ENCODE data around the gene PRRG3.

The PRRG3 gene

GRCh38 chrX:151722241-151722846 is 27.1 kb downstream of the PRRG3 start:
- no peaks in the 10 kb centered on the region for H3K79me2 ChIP-seq (ENCODE audit: insufficient read depth, low read depth)
- no peak overlapping the region for H3K4me2 ChIP-seq
- no peak overlapping the region for H2AFZ ChIP-seq (ENCODE audit: low read depth)
- H3K9ac ChIP-seq: no peak overlapping the region
- no peak overlapping the region for H3K4me3 ChIP-seq (IDR thresholded peaks at IDR 0.05; ENCODE audit: insufficient read depth, low read depth, low read length)
- H3K36me3 ChIP-seq (ENCODE audit: insufficient read depth): no peaks in the 10 kb centered on the region
- H3K27ac ChIP-seq: no peak overlapping the region
- H3K27me3 ChIP-seq (ENCODE audit: insufficient read depth, low read depth): no peaks in the 10 kb centered on the region
- TF ChIP-seq CTCF (conservative IDR thresholded peaks at IDR 0.05; ENCODE audit: low read depth, low read length): no peak
- H3K4me1 ChIP-seq (ENCODE audit: low read depth, poor library complexity, severe bottlenecking): no peaks in the 10 kb centered on the region
- no peaks in the 10 kb centered on the region for H4K20me1 ChIP-seq (ENCODE audit: insufficient read depth)

GRCh38 chrX:151723156-151723760 is 28.0 kb downstream of the PRRG3 start:
- H3K4me3 ChIP-seq (IDR thresholded peaks at IDR 0.05; ENCODE audit: insufficient read depth, low read depth, low read length): no peak overlapping the region
- no peak overlapping the region for H2AFZ ChIP-seq (ENCODE audit: low read depth)
- no peaks in the 10 kb centered on the region for H3K79me2 ChIP-seq (ENCODE audit: insufficient read depth, low read depth)
- TF ChIP-seq CTCF (conservative IDR thresholded peaks at IDR 0.05; ENCODE audit: low read depth, low read length): no peak
- H3K36me3 ChIP-seq (ENCODE audit: insufficient read depth): no peaks in the 10 kb centered on the region
- H3K4me1 ChIP-seq (ENCODE audit: low read depth, poor library complexity, severe bottlenecking): no peaks in the 10 kb centered on the region
- no peak overlapping the region for H3K9ac ChIP-seq
- H3K27me3 ChIP-seq (ENCODE audit: insufficient read depth, low read depth): no peaks in the 10 kb centered on the region
- no peaks in the 10 kb centered on the region for H4K20me1 ChIP-seq (ENCODE audit: insufficient read depth)
- no peak overlapping the region for H3K4me2 ChIP-seq
- H3K27ac ChIP-seq: no peak overlapping the region

GRCh38 chrX:151724563-151725337 is 29.5 kb downstream of the PRRG3 start:
- Histone ChIP-seq H3K27me3 (ENCODE audit: insufficient read depth, low read depth) (no peaks in the 10 kb centered on the region), H3K9ac (no peak overlapping the region), H3K4me2 (no peak overlapping the region), H2AFZ (ENCODE audit: low read depth) (no peak overlapping the region), H3K27ac (no peak overlapping the region), H3K4me1 (ENCODE audit: low read depth, poor library complexity, severe bottlenecking) (no peaks in the 10 kb centered on the region), H3K79me2 (ENCODE audit: insufficient read depth, low read depth) (no peaks in the 10 kb centered on the region), H4K20me1 (ENCODE audit: insufficient read depth) (no peaks in the 10 kb centered on the region), H3K4me3 (IDR thresholded peaks at IDR 0.05; ENCODE audit: insufficient read depth, low read depth, low read length) (no peak overlapping the region), H3K36me3 (ENCODE audit: insufficient read depth) (no peaks in the 10 kb centered on the region)
- no peak for TF ChIP-seq CTCF (conservative IDR thresholded peaks at IDR 0.05; ENCODE audit: low read depth, low read length)

GRCh38 chrX:151725338-151725614 is 30.0 kb downstream of the PRRG3 start:
- no peak for TF ChIP-seq CTCF (conservative IDR thresholded peaks at IDR 0.05; ENCODE audit: low read depth, low read length)
- Histone ChIP-seq H3K27ac (no peak overlapping the region), H3K27me3 (ENCODE audit: insufficient read depth, low read depth) (no peaks in the 10 kb centered on the region), H3K36me3 (ENCODE audit: insufficient read depth) (no peaks in the 10 kb centered on the region), H2AFZ (ENCODE audit: low read depth) (no peak overlapping the region), H3K4me2 (no peak overlapping the region), H3K4me3 (IDR thresholded peaks at IDR 0.05; ENCODE audit: insufficient read depth, low read depth, low read length) (no peak overlapping the region), H4K20me1 (ENCODE audit: insufficient read depth) (no peaks in the 10 kb centered on the region), H3K79me2 (ENCODE audit: insufficient read depth, low read depth) (no peaks in the 10 kb centered on the region), H3K9ac (no peak overlapping the region), H3K4me1 (ENCODE audit: low read depth, poor library complexity, severe bottlenecking) (no peaks in the 10 kb centered on the region)
